Activated T-cell treated with anti-CD3 and anti-CD28 coated beads for 48 hours (primary cell): ENCODE data around the gene PICALM.
"Not testable (repeated sequence)": the region's sequence is repeated elsewhere in the genome, so short reads cannot be mapped to it uniquely, and the experiment has no call there.

Experiments used
- DNase-seq: peaks from one replicate; pipeline ENCODE4 v3.0.0-alpha.2; 2020; ENCODE audit warnings: low read depth

The PICALM gene, protein sequence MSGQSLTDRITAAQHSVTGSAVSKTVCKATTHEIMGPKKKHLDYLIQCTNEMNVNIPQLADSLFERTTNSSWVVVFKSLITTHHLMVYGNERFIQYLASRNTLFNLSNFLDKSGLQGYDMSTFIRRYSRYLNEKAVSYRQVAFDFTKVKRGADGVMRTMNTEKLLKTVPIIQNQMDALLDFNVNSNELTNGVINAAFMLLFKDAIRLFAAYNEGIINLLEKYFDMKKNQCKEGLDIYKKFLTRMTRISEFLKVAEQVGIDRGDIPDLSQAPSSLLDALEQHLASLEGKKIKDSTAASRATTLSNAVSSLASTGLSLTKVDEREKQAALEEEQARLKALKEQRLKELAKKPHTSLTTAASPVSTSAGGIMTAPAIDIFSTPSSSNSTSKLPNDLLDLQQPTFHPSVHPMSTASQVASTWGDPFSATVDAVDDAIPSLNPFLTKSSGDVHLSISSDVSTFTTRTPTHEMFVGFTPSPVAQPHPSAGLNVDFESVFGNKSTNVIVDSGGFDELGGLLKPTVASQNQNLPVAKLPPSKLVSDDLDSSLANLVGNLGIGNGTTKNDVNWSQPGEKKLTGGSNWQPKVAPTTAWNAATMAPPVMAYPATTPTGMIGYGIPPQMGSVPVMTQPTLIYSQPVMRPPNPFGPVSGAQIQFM

DNA sequence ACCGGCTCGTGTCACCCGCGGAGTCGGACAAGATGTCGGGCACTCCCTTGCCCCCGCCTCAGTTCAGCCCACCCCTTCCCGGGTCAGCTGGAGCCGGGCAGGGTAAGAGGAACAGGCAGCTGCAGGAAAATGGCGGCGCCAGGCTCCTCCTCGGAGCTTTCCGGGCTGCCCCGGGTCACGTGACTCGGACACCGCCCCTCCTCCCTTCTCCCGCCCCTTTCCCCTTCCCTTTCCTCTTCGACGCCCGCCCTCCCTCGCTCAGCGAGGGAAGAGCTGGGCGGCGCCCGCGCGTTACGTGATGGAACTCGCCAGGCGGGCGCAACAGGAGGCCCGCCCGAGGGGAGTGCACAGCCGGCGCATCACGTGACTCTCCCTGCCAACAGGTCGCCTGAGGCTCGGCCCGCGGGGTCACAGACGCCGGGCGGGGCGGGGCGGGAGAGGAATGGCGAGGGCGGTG lies at the start of gene PICALM:
PICALM (minus strand) TSS at position 134 of the 457 bp plus-strand sequence. CDS start 304 bp downstream, outside the sequence.
- peak; percentile 97 for DNase-seq

DNA sequence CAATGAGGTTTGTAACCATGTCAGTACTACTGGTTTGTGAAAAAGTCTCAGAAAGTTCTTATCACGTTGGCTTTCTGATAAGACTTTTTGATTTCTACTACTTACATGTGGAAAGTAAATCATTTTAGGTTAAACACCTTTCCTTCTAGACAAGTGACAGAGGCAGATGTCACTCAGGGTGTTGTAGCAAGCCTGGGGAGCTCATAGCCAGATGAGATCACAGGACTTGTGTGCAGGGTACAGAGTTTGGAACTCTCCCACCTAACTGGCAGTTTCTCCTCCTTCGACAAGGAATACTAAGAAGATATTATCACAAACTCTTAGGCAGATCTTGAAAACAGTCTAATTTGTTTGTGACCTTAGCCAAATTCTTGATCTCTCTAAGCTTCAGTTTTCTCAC lies 49.4 kb upstream of the PICALM start:
- no peak for DNase-seq

DNA sequence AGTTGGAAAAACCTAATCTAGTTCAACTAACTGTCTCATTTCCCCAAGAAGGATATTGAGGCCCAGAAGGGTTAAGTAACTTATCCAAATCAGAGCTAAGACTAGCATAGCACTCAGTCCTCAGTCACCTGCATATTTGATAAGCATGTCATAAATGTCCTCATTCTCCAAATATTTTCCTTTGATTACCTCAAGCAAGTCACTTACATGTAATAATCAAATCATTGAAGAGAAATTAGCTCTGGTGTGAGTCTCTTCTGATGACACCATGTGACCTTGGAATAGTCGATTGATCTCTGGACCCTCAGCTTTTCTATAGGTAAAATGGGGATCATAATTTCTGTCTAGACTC lies 48.8 kb upstream of the PICALM start:
- no peak for DNase-seq

DNA sequence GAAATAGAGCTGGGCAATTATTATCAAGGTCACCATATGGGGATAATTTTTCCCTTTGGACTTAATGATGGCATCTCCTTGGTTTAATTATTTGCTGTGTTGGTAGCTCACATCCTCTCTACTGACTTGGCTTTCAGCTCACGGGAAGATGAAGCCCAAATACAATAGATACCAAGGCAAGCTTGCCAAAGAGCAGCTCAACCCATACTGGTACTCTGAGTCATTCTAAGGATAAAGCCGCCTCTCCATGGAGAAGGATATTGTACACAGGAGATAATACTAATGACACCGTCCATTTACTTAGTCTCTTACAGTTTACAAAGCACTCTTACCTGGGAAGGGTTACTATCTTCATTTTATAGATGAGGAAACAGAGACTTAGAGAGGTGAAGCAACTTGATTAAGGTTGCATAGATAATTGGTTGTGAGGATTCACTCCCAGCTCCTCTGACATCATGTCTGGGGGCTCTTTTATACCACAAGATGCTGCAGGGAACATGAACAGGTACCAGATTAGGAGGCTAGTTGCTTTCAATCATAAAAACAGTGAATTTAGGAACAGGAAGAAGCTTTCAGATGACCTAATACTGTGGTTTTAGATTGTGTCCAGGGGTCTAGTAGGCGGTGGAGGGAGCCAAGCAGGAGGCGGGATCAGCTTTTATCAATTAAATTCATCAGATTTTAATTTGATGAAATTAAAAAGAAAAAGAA lies 48.3 kb upstream of the PICALM start:
- no peak for DNase-seq

DNA sequence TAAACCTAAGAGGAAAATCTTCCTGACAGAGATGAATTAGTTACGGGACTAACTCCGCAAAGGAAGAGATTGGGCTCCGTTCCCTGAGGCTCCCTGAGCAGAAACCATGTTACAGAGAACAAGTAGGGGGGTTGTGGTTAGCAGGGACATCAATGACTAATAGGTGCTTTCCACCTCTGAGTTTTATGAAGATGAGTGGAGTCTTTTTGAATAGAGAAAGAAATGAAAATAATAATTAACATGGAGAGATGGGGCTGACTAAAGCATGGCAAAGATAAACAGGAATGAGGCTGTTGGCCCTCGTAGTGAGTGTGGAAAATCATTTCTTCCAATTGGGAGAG lies 47.5 kb upstream of the PICALM start:
- DNase-seq, result no peak

DNA sequence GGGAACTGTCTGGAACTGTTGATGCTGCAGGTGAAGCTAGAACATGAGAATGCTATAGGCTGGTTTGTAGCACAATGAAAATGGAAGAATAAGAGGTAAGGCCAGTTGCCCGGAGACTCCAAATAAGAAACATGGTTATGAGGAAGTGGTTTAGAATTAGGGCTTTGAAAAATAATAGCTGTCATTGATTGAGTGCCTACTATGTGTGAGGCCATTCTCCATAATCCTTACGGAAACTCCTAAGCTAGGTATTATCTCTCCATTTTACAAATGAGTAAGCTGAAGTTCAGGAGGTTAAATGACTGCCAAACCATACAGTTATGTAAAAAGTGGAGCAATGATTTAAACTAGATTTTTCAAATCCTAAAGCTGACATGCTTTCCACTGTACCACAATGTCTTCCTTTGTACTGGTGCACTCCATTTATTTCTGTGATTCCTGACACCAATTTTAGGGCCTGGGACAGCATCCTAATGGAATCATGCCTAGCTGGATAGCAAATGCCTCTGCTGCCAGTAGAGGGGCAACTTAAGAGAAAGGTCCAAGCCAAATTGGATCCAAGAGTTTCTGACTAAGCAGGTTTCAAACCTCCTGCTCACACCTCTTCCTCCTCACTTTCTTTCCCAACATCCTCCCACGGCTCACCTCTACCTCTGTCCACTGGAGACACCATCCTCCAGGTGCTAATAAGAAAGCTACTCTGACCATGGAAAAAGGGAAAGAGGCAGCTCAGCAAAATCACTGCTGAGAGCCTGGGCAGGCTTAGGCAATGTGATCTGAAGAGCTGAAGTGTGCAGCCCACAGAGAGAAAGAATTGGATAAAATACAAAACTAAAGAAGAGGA lies 46.9 kb upstream of the PICALM start:
- no peak for DNase-seq

DNA sequence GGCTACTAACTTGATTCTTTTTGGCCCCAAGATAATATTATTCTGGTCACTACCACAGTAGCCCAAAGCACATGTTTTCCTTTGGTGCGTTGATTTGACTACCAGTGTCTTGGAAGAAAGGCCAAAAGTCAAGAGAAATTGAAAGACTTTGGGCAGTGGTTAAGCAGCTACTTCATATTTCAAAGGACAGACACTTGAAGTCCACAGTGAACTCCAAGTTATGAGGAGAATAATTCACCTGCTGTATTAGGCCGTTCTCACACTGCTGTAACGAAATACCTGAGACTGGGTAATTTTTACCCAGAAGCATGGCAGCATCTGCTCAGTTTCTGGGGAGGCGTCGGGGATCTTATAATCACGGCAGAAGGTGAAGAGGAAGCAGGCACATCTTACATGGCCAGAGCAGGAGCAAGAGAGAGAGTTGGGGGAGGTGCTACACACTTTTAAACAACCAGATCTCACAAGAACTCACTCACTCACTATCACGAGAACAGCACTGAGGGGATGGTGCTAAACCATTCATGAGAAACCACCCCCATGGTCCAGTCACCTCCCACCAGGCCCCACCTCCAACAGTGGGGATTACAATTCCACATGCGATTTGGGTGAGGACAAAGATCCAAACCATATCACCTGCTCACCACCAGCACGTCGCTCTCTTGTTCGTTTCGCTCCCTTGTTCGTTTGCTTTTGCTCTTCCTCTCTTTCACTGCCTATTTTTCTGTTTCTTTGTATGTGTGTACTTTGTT lies 40.2 kb upstream of the PICALM start:
- no peak for DNase-seq

DNA sequence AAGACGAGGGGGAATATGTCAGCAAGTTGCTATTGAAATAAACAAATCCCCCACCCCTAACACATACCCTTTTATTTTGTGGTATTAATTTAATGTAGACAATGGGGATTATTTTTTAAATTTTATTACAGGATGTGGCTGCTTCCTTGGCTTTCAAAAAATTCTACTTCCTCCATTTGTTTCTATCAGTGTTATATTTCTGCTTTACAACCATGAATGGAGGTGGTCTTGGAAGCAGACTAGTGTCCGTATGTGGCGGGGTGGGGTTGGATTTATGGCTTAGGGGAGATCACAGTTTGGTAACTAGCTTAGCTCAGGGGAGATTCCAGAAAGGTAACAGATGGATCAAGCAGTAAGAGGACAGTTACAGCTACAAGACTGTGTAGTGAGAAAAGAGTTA lies 39.3 kb upstream of the PICALM start:
- DNase-seq, result no peak

DNA sequence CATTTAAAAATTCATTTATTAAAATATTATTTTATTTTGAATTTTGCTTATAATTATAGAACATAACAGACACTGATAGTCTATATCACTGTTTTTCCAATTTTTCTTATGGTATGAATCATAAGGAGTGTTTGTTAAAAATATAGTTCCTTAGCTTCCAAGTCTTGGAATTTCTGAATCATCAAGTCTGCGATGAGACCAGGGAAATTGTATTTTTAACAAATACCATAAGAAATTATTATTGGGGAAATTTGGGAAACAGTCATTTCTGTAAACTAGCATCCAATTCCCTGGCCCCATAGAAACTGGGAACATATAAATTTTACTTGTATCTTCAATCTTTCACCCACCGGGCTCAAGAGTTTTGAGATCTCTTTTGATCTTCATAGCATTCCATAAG lies 38.0 kb upstream of the PICALM start:
- no peak for DNase-seq

DNA sequence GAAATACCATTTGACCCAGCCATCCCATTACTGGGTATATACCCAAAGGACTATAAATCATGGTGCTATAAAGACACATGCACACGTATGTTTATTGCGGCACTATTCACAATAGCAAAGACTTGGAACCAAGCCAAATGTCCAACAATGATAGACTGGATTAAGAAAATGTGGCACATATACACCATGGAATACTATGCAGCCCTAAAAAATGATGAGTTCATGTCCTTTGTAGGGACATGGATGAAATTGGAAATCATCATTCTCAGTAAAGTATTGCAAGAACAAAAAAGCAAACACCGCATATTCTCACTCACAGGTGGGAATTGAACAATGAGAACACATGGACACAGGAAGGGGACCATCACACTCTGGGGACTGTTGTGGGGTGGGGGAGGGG lies 37.1 kb upstream of the PICALM start:
- DNase-seq, result not testable (repeated sequence)

DNA sequence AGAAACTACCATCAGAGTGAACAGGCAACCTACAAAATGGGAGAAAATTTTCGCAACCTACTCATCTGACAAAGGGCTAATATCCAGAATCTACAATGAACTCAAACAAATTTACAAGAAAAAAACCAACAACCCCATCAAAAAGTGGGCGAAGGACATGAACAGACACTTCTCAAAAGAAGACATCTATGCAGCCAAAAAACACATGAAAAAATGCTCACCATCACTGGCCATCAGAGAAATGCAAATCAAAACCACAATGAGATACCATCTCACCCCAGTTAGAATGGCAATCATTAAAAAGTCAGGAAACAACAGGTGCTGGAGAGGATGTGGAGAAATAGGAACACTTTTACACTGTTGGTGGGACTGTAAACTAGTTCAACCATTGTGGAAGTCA lies 36.7 kb upstream of the PICALM start:
- DNase-seq, result not testable (repeated sequence)

DNA sequence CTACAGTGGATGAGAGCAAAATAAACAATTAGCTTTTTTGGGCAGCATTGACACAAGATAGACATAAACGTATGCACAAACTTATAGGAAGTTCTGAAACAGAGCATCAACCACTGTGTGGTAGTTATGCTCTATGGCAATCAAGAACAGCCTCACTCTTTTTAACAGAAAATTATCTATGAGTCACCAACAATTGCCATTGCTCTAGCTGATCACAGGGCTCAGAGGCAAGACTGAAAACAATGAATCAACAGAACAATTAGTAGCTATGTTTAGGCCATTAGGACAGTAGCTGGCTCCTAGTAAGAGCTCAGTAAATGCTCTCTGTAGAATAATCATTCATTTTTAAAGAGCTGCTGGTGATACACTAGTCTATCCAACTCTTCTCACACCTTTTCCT lies 34.9 kb upstream of the PICALM start:
- no peak for DNase-seq

DNA sequence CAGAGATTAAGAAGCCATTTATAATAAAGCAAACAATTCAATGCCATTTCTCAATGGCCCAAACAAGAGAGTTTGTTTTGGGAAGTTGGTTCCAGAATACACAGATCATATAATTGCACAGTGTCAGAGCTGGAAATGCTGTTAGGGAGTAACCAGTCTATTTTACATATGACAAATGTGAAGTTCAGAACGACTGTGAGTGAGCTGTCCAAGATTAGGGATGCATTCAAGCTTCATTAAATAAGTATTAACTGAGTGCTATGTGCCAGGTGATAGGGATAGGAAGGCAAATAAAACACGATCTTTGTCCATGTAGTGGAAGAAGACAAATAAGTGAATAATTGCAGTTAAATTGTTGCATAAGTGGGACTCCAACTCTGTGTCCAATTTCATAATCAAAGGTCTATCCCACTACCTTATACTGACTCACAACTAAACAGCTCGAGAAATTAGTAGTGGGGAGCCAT lies 33.1 kb upstream of the PICALM start:
- DNase-seq, result no peak

DNA sequence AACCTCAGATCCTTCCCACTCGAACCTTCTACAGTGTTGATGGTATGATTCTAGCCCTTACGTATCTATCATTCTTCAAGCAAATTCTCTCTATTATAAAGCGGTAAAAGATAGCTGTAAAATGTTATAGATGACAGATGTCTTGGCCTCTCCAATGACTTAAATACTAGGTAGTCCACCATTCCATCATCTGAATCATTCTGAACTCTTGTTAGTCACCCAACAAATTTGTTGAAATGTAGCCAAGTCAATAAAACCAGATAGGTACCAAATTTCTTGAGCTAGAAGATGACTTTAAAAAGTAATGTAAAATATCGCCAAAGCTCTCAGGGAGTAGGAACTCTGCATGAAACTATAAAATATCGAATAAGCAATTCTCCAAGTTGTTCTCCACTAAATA lies 32.6 kb upstream of the PICALM start:
- DNase-seq, result no peak

DNA sequence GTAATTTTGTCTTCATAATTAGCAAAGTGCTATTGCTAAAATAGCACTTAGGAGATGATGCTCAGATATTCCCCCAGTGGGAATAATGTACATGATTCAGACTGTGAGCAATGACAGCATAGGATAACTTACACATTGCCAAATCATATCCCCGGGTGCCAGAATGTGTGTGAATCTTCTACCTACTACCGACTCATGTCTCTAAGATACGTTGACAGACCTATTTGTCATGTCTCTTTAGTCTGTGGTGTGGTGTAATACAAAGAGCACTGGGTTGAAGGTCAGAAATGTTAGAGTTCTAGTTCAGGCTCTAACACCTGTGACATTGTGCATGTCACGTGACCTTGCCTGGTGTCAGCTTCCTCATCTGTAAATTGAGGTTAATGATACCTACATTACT lies 31.0 kb upstream of the PICALM start:
- DNase-seq, result no peak

DNA sequence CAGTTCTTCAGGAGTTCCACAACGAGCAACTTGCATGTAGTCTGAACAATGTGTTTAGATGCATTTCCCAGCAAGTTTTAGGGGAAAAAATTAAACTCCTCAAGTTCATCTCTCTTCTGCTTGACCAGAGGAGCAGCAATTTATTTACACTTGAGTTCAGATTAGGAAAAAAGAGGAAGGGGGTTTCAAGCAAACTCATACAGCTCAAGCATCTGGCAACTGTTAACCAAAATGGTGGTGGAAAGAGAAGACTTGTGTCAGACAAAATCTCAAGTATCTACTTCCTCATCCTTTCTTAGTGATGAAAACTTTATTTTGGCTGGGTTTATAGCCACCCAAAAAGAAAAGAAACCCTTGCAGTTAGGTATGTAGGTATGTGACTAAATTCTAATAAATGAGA lies 29.1 kb upstream of the PICALM start:
- no peak for DNase-seq

DNA sequence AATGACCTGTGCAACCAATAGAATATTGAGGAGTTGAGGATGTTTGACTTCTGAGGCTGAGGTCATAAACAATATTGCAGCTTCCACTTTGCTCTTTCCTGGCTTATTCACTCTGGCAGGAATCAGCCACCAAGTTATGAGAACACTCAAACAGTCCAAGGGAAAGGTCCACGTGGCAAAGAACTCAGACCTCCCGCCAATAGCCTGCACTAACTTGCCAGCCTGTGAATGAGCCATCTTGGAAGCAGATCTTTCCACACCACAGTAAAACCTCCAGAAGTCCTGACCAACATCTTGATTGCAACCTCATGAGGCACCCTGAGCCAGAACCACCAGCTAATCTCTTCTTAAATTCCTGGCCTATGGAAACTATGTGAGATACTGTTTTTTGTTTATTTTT lies 22.7 kb upstream of the PICALM start:
- DNase-seq, result no peak

DNA sequence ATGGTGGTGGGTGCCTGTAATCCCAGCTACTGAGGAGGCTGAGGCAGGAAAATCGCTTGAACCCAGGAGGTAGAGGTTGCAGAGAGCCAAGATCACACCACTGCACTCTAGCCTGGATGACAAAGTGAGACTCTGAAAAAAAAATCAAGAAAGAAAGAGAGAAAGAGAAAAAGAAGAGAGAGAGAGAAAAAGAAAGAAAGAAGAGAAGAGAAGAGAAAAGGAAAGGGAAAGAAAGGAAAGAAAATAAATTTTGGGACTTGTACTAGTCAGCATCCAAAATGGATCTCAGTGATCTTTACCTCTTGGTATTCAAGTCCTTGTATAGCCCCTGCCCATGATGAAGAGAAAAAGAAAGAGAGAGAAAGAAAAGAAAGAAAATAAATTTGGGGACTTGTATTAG lies 22.2 kb upstream of the PICALM start:
- no peak for DNase-seq

DNA sequence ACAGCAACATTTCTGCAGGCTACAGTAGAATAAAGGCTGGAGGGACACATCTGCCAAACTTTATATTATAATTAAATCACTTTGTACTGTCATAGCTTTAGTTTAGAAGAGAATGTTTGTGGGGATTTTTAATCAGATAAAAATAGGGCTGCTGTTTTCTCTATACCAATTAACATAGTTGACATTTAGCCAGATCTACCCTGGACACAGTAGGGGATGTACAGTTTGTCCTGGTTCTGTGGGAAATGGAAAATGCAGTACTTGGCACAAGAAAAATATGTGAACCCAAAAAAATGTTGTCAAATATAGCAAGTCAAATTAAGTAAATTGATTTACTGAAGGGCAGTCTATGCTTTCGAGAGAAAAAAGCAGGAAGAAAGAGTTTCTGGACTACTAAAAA lies 20.8 kb upstream of the PICALM start:
- DNase-seq, result no peak

DNA sequence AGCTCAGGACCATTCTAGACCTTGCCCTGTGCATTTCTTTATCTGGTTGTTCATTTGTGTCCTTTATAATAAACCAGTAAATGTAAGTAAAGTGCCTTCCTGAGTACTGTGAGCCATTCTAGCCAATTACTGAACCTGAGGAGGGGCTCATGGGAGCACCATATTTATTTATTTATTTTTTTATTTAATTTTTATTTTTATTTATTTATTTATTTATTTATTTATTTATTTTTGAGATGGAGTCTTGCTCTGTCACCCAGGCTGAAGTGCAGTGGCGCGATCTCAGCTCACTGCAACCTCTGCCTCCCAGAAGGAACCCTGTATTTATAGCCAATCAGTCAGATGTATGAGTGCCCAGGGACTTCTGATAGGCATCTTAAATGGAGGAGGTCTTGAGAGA lies 18.8 kb upstream of the PICALM start:
- DNase-seq, result not testable (repeated sequence)

DNA sequence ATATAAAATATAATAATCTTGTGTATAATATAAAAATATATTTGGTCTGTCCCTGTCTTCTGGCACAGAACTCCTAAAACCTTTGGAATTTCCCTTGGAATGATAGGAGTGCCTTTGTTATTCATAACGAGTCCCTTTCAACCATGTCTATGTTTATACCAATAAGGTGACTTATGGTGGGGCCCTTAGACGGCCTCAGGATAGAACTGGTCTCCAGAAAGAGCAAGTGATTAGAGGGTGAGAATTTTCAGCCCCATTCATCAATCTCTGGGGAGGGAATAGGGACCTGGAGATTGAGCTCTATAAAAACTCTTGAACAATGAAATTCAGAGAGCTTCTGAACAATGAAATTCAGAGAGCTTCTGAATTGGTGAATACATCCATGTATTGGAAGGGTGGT lies 18.4 kb upstream of the PICALM start:
- no peak for DNase-seq
